Ishikawa (cell line): ENCODE results near the gene COMMD4.

Experiments
- CEBPB ChIP-seq: IDR thresholded peaks from 2 replicates; pipeline ENCODE4 v1.6.1; 2012
- CREB1 ChIP-seq: IDR thresholded peaks from 2 replicates; pipeline ENCODE4 v1.6.1; 2012; ENCODE audit warnings: low read depth
- EGR1 ChIP-seq: IDR thresholded peaks from 2 replicates; pipeline ENCODE4 v1.6.1; 2012
- EP300 ChIP-seq: IDR thresholded peaks from 2 replicates; pipeline ENCODE4 v1.6.1; 2012; ENCODE audit warnings: borderline replicate concordance
- FOXM1 ChIP-seq: IDR thresholded peaks from 2 replicates; pipeline ENCODE4 v1.6.1; 2012; ENCODE audit warnings: low read depth, borderline replicate concordance
- MAX ChIP-seq: IDR thresholded peaks from 2 replicates; pipeline ENCODE4 v1.6.1; 2012
- NFIC ChIP-seq: IDR thresholded peaks from 2 replicates; pipeline ENCODE4 v1.6.1; 2012
- RAD21 ChIP-seq: IDR thresholded peaks from 2 replicates; pipeline ENCODE4 v1.6.1; 2012; ENCODE audit warnings: low read depth
- REST ChIP-seq: IDR thresholded peaks from 2 replicates; pipeline ENCODE4 v1.6.1; 2012; ENCODE audit warnings: low read depth, mild to moderate bottlenecking
- TAF1 ChIP-seq: IDR thresholded peaks from 2 replicates; pipeline ENCODE4 v1.6.1; 2012; ENCODE audit warnings: low read depth, mild to moderate bottlenecking
- TCF12 ChIP-seq: IDR thresholded peaks from 2 replicates; pipeline ENCODE4 v1.6.1; 2012; ENCODE audit warnings: low read depth
- TEAD4 ChIP-seq: IDR thresholded peaks from 2 replicates; pipeline ENCODE4 v1.6.1; 2012
- USF1 ChIP-seq: IDR thresholded peaks from 2 replicates; pipeline ENCODE4 v1.6.1; 2012
- YY1 ChIP-seq: IDR thresholded peaks from 2 replicates; pipeline ENCODE4 v1.6.1; 2012; ENCODE audit warnings: low read depth
- ZBTB7A ChIP-seq: IDR thresholded peaks from 2 replicates; pipeline ENCODE4 v1.6.1; 2012; ENCODE audit warnings: low read depth

COMMD4 gene

GRCh38 chr15:75364881-75365280, 29.0 kb downstream of the COMMD4 start:
- TF ChIP-seq USF1 (no peak), NFIC (no peak), EP300 (no peak), TCF12 (no peak), FOXM1 (no peak), MAX (no peak), CEBPB (no peak), CREB1 (no peak)

GRCh38 chr15:75366163-75366562, 30.3 kb downstream of the COMMD4 start:
- TF ChIP-seq FOXM1 (no peak), ZBTB7A (no peak), CEBPB (no peak), MAX (no peak), NFIC (no peak), TAF1 (no peak)

GRCh38 chr15:75367006-75367405, 31.1 kb downstream of the COMMD4 start:
- no peak for TF ChIP-seq REST
- TF ChIP-seq TAF1: no peak
- no peak for TF ChIP-seq TEAD4
- no peak for TF ChIP-seq NFIC
- TF ChIP-seq EGR1: no peak
- TF ChIP-seq EP300: no peak
- TF ChIP-seq YY1: no peak
- TF ChIP-seq ZBTB7A: no peak

- TF ChIP-seq USF1 (0 out of 2 replicates have a peak, but pooled peaks have one; percentile 31), EGR1 (no peak), MAX (peak; percentile 81; the same call in 1 of the 2 replicates), FOXM1 (no peak)
These were observed 31.6 kb downstream of the COMMD4 start for GRCh38 chr15:75367406-75367912.

GRCh38 chr15:75367913-75368688, 32.2 kb downstream of the COMMD4 start, which contains the start of gene MAN2C1:
Gene MAN2C1, minus strand, starts transcription at chr15:75368607. Its CDS starts 24 bp downstream, at chr15:75368583.
- TF ChIP-seq NFIC (no peak), CREB1 (no peak), CEBPB (no peak; the same call in 1 of the 2 replicates), MAX (peak; percentile 57; the same call in 1 of the 2 replicates), USF1 (peak; percentile 58), TCF12 (peak; percentile 68), EGR1 (no peak; the same call in 1 of the 2 replicates), ZBTB7A (peak; percentile 39; the same call in 1 of the 2 replicates), TAF1 (peak; percentile 92), FOXM1 (no peak), TEAD4 (0 out of 2 replicates have a peak, but pooled peaks have one; percentile 19), YY1 (peak; percentile 90), REST (0 out of 2 replicates have a peak, but pooled peaks have one; percentile 27), RAD21 (peak; percentile 72), EP300 (peak; percentile 39; the same call in 1 of the 2 replicates)
